Astrocyte (in vitro differentiated cells and primary cell): ENCODE data around the gene TOB1.

ENCODE experiments used
- CTCF ChIP-seq: IDR thresholded peaks from 2 replicates; pipeline ENCODE4 v1.5.1; 2011; ENCODE audit warnings: low read depth, mild to moderate bottlenecking, inconsistent platforms, low read length, moderate library complexity; ENCODE audit not compliant: insufficient read depth
- EZH2 ChIP-seq: IDR thresholded peaks from 2 replicates; pipeline ENCODE4 v1.6.1; 2012; ENCODE audit warnings: mild to moderate bottlenecking, low read length, inconsistent platforms; ENCODE audit not compliant: insufficient read depth

GRCh38 chr17:50856431-50856830 lies 9.7 kb downstream of the TOB1 start:
- TF ChIP-seq CTCF: no peak
- TF ChIP-seq EZH2: no peak
